ENCODE results near the gene HDAC2.

DNA sequence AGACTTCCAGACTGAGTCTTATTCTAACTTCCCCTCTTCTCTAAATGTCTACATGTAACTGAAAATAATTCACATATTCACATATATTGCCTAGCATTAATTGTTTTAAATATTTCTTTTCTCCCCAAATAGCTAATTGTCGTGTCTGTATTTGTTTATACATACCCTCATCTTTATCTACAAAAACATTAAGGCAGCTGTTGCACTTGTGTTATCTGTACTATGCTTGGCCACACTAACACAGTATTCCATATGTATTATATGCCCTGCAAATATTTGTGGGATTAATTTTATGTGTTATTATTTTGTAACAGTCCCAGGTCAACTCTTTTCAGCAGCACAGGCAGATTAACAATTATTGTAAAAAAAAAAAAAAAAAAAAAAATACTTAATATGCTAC lies 11.7 kb downstream of the HDAC2 start:
- TF ChIP-seq, protein P1, sequence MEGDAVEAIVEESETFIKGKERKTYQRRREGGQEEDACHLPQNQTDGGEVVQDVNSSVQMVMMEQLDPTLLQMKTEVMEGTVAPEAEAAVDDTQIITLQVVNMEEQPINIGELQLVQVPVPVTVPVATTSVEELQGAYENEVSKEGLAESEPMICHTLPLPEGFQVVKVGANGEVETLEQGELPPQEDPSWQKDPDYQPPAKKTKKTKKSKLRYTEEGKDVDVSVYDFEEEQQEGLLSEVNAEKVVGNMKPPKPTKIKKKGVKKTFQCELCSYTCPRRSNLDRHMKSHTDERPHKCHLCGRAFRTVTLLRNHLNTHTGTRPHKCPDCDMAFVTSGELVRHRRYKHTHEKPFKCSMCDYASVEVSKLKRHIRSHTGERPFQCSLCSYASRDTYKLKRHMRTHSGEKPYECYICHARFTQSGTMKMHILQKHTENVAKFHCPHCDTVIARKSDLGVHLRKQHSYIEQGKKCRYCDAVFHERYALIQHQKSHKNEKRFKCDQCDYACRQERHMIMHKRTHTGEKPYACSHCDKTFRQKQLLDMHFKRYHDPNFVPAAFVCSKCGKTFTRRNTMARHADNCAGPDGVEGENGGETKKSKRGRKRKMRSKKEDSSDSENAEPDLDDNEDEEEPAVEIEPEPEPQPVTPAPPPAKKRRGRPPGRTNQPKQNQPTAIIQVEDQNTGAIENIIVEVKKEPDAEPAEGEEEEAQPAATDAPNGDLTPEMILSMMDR (IDR thresholded peaks at IDR 0.05 in 4 of 5, conservative IDR thresholded peaks at IDR 0.05 in 1 of 5), result no peak
- TF ChIP-seq POLR2A (IDR thresholded peaks at IDR 0.05), result no peak

Measured in gastrocnemius medialis (tissue), 4 donors.